BE2C (cell line): ENCODE results near the gene PLEKHA8.

Experiments used
- DNase-seq: peaks from one replicate; pipeline ENCODE4 v3.0.0-alpha.2; 2020
- H3K27me3 ChIP-seq: fragments of 250-450 bp; sonication (Bioruptor Pico); 2 replicates; pipeline ENCODE4 v1.5.1; 2020; ENCODE audit warnings: mild to moderate bottlenecking
- H3K36me3 ChIP-seq: fragments of 250-450 bp; sonication (Bioruptor Pico); 2 replicates; pipeline ENCODE4 v1.5.1; 2020; ENCODE audit warnings: mild to moderate bottlenecking
- H3K4me1 ChIP-seq: fragments of 250-450 bp; sonication (Bioruptor Pico); 2 replicates; pipeline ENCODE4 v1.5.1; 2020
- H3K4me3 ChIP-seq: 2 replicates; pipeline ENCODE4 v1.5.1; 2011; ENCODE audit warnings: low read depth, low read length
- H3K9me3 ChIP-seq: fragments of 250-450 bp; sonication (Bioruptor Pico); 2 replicates; pipeline ENCODE4 v1.5.1; 2020
- CTCF ChIP-seq: IDR thresholded peaks from 2 replicates; pipeline ENCODE4 v1.5.1; 2012; ENCODE audit warnings: mild to moderate bottlenecking, low read depth, low read length

The PLEKHA8 gene

GRCh38 chr7:30041526-30042269, 13.5 kb downstream of the PLEKHA8 start:
- H3K4me1 ChIP-seq, result no peaks in the 10 kb centered on the region
- DNase-seq, result no peak
- peaks cover 4% of the 10 kb centered on the region; the same call in 1 of the 2 replicates for H3K36me3 ChIP-seq
- H3K4me3 ChIP-seq, result no peak overlapping the region
- H3K27me3 ChIP-seq, result no peaks in the 10 kb centered on the region
- TF ChIP-seq CTCF, result no peak
- H3K9me3 ChIP-seq, result no peaks in the 10 kb centered on the region

DNA sequence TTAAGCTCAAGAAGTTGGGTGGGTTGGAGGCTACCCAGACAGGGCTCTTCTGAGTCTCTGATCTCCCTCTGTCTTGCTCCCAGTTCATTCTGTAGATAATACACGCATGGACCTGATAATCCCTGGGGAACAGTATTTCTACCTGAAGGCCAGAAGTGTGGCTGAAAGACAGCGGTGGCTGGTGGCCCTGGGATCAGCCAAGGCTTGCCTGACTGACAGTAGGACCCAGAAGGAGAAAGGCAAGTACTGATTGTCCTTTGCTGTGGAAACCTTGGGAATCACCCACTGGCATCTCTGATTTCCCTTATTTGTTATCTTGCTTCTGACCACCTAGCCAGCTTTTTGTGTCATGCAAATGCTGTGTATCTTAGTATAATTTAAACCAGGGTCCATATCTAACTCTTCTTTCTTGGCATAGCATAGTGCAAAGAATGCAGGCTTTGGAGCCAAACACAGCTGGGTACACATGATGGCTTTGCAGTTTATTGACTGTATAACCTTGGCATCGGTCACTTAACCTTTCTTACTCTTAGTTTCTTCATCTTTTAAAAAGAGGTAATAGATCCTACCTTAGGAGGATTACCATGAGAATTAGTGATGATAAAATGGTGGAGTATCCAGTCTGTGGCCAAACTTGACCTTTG, 18.0 kb downstream of the PLEKHA8 start:
- no peak for TF ChIP-seq CTCF
- H3K9me3 ChIP-seq, result no peaks in the 10 kb centered on the region
- H3K27me3 ChIP-seq, result no peaks in the 10 kb centered on the region
- peaks cover 7% of the 10 kb centered on the region; the same call in 1 of the 2 replicates for H3K36me3 ChIP-seq
- H3K4me1 ChIP-seq, result no peaks in the 10 kb centered on the region
- DNase-seq, result no peak
- no peak overlapping the region for H3K4me3 ChIP-seq

DNA sequence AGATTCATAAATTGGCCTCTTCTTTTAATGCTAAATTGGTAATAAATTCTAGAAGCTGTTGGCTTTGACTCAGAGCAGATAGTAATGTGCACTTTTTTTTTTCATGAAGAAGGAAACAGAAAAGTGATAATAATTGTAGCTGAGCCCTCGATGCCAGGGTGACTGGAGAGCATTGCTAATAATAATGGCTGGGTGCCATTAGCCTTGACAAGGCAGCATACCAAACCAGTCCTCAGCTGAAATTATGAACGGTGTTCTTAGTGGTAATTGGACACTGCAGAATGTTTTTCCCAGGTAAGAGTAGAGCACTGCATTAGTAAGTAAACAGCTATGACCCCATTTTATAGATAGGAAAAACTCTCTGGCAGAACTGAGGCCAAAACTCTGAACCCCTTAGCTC, 18.9 kb downstream of the PLEKHA8 start:
- no peak for DNase-seq
- H3K36me3 ChIP-seq, result peaks cover 12% of the 10 kb centered on the region
- no peaks in the 10 kb centered on the region for H3K27me3 ChIP-seq
- TF ChIP-seq CTCF, result no peak
- no peaks in the 10 kb centered on the region for H3K4me1 ChIP-seq
- H3K4me3 ChIP-seq, result no peak overlapping the region
- H3K9me3 ChIP-seq, result no peaks in the 10 kb centered on the region

- peaks cover 12% of the 10 kb centered on the region for H3K36me3 ChIP-seq
- no peaks in the 10 kb centered on the region for H3K4me1 ChIP-seq
- no peak for TF ChIP-seq CTCF
- no peak for DNase-seq
- H3K4me3 ChIP-seq, result no peak overlapping the region
- no peaks in the 10 kb centered on the region for H3K9me3 ChIP-seq
- no peaks in the 10 kb centered on the region for H3K27me3 ChIP-seq
Measured at GRCh38 chr7:30048582-30048981, 20.4 kb downstream of the PLEKHA8 start.

GRCh38 chr7:30049173-30049572, 21.0 kb downstream of the PLEKHA8 start:
- H3K9me3 ChIP-seq, result no peaks in the 10 kb centered on the region
- H3K27me3 ChIP-seq, result no peaks in the 10 kb centered on the region
- no peak for DNase-seq
- no peaks in the 10 kb centered on the region for H3K4me1 ChIP-seq
- H3K36me3 ChIP-seq, result peaks cover 12% of the 10 kb centered on the region
- TF ChIP-seq CTCF, result no peak
- no peak overlapping the region for H3K4me3 ChIP-seq

GRCh38 chr7:30053068-30053467, 24.9 kb downstream of the PLEKHA8 start:
- no peak overlapping the region for H3K4me3 ChIP-seq
- no peaks in the 10 kb centered on the region for H3K9me3 ChIP-seq
- no peak for DNase-seq
- no peaks in the 10 kb centered on the region for H3K4me1 ChIP-seq
- H3K27me3 ChIP-seq, result no peaks in the 10 kb centered on the region
- peaks cover 12% of the 10 kb centered on the region for H3K36me3 ChIP-seq
- TF ChIP-seq CTCF, result no peak
